Stomach smooth muscle (tissue), 2 donors: ENCODE results near the gene SULT1C4.

Experiments used
- H3K27ac ChIP-seq: one replicate; pipeline ENCODE4 v1.7.0; 2013; ENCODE audit warnings: mild to moderate bottlenecking, low read length, inconsistent platforms
- H3K27me3 ChIP-seq, 2 donors: one replicate each; pipeline ENCODE4 v1.7.0; 2013; ENCODE audit warnings: low read length in 2 of 2; ENCODE audit not compliant: insufficient read depth in 2 of 2, control insufficient read depth in 1 of 2
- H3K36me3 ChIP-seq, 2 donors: one replicate each; pipeline ENCODE4 v1.7.0; 2013; ENCODE audit warnings: low read length in 2 of 2; ENCODE audit not compliant: control insufficient read depth in 2 of 2, insufficient read depth in 2 of 2
- H3K4me1 ChIP-seq: one replicate; pipeline ENCODE4 v1.7.0; 2013; ENCODE audit warnings: low read length; ENCODE audit not compliant: control insufficient read depth, insufficient read depth
- H3K4me3 ChIP-seq, 2 donors: one replicate each; pipeline ENCODE4 v1.7.0; 2013; ENCODE audit warnings: low read length in 2 of 2
- H3K9ac ChIP-seq, 2 donors: one replicate each; pipeline ENCODE4 v1.7.0; 2013; ENCODE audit warnings: low read length in 2 of 2, mild to moderate bottlenecking in 1 of 2
- H3K9me3 ChIP-seq, 2 donors: one replicate each; pipeline ENCODE4 v1.7.0; 2013; ENCODE audit warnings: low read length in 2 of 2; ENCODE audit not compliant: control insufficient read depth in 2 of 2
- donor health status: healthy.
- donor health status: Pancreatic carcinoma.

SULT1C4 gene

GRCh38 chr2:108370080-108370479 lies 7.7 kb upstream of the SULT1C4 start:
- no peak overlapping the region for H3K4me3 ChIP-seq
- H3K27me3 ChIP-seq, result no peaks in the 10 kb centered on the region
- H3K9ac ChIP-seq, result no peak overlapping the region
- H3K4me1 ChIP-seq, result no peaks in the 10 kb centered on the region
- H3K27ac ChIP-seq, result no peak overlapping the region
- H3K36me3 ChIP-seq, result no peaks in the 10 kb centered on the region
- no peaks in the 10 kb centered on the region for H3K9me3 ChIP-seq

- Histone ChIP-seq H3K9ac (no peak overlapping the region), H3K27ac (peak overlapping the region; percentile 49), H3K4me3 (peak overlapping the region in 1 of 2 donors; percentile 75), H3K9me3 (no peaks in the 10 kb centered on the region), H3K4me1 (peaks cover 11% of the 10 kb centered on the region), H3K36me3 (no peaks in the 10 kb centered on the region), H3K27me3 (no peaks in the 10 kb centered on the region)
Observed at GRCh38 chr2:108376774-108377173, 980 bp upstream of the SULT1C4 start.

DNA sequence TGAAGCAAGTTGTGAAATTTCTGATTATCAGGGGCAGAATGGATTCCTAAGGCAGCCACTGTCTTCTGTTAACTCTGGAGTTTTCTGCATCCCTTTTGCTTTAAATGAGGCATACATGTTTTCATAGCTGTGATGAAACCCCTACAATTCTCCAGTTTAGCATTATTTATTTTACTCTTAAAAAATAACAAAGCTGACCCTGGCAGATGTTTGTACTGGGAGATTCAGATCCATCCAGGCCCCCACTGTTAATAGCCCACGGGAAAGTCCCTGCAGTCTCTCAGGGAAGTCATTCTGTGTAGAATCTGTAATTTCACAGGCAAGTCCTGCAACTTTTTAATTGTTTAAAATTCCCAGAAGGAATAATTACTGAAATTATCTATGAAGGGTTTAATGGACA lies 353 bp upstream of the SULT1C4 start:
- Histone ChIP-seq H3K27ac (peak overlapping the region; percentile 49), H3K4me1 (peaks cover 11% of the 10 kb centered on the region), H3K27me3 (no peaks in the 10 kb centered on the region), H3K36me3 (no peaks in the 10 kb centered on the region), H3K9me3 (no peaks in the 10 kb centered on the region), H3K9ac (peak overlapping the region; percentile 30 to 48), H3K4me3 (peak overlapping the region; percentile 68 to 75)

DNA sequence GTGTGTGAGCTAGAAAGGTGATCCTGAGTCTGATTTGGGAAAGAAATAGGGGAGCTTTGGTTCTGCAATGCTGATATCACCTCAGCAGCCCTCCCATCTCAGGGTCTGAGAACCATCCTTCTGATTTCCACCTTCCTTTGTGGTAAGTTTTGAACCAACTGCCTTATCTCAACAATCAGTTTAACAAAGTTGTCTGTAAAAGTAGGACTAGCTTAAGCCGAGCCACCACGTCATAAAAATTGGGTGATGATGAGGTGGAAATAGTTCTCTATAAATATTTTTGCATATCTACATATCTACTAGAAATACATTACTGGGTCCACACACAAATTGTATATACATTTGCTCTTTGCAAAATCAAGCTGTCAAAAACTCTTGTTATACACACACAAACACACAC lies 1.1 kb downstream of the SULT1C4 start:
- Histone ChIP-seq H3K4me3 (peak overlapping the region; percentile 25 to 75), H3K36me3 (no peaks in the 10 kb centered on the region), H3K9me3 (no peaks in the 10 kb centered on the region), H3K27me3 (no peaks in the 10 kb centered on the region), H3K4me1 (peaks cover 11% of the 10 kb centered on the region), H3K9ac (peak overlapping the region in 1 of 2 donors; percentile 30), H3K27ac (no peak overlapping the region)

GRCh38 chr2:108382196-108382595 lies 4.4 kb downstream of the SULT1C4 start:
- H3K4me3 ChIP-seq, result no peak overlapping the region
- H3K4me1 ChIP-seq, result peaks cover 7% of the 10 kb centered on the region
- no peaks in the 10 kb centered on the region for H3K9me3 ChIP-seq
- H3K36me3 ChIP-seq, result peaks cover 0 to 3% of the 10 kb centered on the region in 2 donors
- no peaks in the 10 kb centered on the region for H3K27me3 ChIP-seq
- no peak overlapping the region for H3K27ac ChIP-seq
- no peak overlapping the region for H3K9ac ChIP-seq

DNA sequence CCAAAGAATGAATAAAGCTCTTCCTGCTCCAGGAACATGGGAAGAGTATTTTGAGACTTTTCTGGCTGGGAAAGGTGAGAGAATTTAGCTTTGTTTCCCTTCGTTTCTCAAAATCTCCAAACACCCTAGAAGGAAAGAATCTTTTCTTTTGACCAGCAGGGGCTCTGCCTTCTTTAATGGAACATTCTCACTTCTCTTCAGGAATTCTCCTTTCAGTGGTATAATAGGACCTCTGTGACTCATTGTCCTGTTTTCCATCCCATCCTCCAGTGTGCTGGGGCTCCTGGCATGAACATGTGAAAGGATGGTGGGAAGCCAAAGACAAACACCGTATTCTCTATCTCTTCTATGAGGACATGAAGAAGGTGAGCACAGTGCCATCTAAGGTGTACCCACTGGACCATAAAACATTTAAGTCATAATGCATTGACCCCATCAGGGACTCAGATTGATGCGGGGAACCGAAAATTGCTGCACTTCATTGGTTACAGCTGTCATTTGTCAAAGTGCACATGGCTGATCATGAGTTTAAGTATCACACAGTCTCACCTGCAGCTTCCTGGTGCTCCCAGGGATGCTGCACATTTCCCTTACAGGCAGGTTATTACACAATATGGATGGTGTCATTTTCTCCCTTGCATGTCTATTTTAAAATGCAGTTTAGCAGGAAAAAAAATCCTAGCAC lies 5.5 kb downstream of the SULT1C4 start:
- no peaks in the 10 kb centered on the region for H3K27me3 ChIP-seq
- H3K4me3 ChIP-seq, result no peak overlapping the region
- peaks cover 0 to 3% of the 10 kb centered on the region in 2 donors for H3K36me3 ChIP-seq
- no peak overlapping the region for H3K27ac ChIP-seq
- no peaks in the 10 kb centered on the region for H3K4me1 ChIP-seq
- H3K9ac ChIP-seq, result no peak overlapping the region
- H3K9me3 ChIP-seq, result no peaks in the 10 kb centered on the region

GRCh38 chr2:108384662-108385393 lies 7.1 kb downstream of the SULT1C4 start:
- H3K9ac ChIP-seq, result no peak overlapping the region

DNA sequence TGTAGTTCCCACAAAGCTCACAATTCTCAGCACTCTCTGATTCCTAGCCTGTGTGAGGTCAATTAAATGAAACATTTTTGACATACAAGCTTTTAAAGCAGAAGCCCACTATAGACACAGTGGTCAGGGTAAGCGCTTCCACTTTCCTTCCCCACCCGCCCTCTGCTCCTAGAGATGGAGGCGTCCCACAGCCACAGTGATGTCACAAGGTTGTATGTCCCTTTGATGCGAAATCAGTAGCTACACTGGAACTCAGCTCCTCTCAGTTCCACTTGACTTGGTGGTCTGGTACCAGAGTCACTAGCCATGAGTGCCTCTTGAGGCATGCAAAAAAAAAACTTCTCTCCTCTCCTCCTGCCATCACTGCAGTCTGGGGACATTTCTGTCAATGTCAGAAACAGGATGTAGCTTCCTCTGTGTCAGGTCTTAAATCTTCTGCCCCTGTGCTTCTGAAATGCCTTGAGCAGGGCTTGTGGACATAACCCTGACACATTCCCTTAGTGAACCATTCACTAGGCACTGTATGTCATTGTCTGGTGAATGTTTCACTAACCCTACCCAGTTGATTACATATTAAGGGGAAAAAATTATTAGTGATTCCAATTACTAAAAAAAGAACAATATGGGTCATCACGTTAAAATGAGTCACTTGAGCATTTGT lies 7.8 kb downstream of the SULT1C4 start:
- no peak overlapping the region for H3K4me3 ChIP-seq
- no peak overlapping the region for H3K27ac ChIP-seq
- H3K4me1 ChIP-seq, result no peaks in the 10 kb centered on the region
- no peak overlapping the region for H3K9ac ChIP-seq
- no peaks in the 10 kb centered on the region for H3K9me3 ChIP-seq
- peaks cover 0 to 3% of the 10 kb centered on the region in 2 donors for H3K36me3 ChIP-seq
- H3K27me3 ChIP-seq, result no peaks in the 10 kb centered on the region

More at GRCh38 chr2:108384662-108385393, 7.1 kb downstream of the SULT1C4 start:
- H3K4me1 ChIP-seq, result no peaks in the 10 kb centered on the region
- no peak overlapping the region for H3K4me3 ChIP-seq
- H3K27me3 ChIP-seq, result no peaks in the 10 kb centered on the region
- H3K9me3 ChIP-seq, result no peaks in the 10 kb centered on the region
- H3K36me3 ChIP-seq, result peaks cover 0 to 3% of the 10 kb centered on the region in 2 donors
- H3K27ac ChIP-seq, result no peak overlapping the region

DNA sequence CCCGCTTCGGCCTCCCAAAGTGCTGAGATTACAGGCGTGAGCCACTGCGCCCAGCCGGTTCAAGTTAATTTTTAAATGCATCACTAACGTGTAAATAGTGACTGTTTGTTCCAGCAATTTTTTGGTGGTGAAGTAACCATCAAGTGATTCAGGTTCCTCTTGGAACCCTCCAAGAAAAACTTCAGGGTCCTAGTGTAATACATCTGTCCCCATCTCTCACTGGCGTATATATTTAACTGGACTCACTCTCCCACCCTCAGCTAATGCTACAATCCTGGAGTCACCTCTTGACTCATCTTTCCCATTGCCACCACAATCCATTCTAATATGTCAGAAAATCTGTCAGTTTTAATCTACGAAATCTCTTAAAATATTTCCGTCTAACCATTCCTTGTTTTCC lies 10.3 kb downstream of the SULT1C4 start:
- Histone ChIP-seq H3K27ac (no peak overlapping the region), H3K27me3 (no peaks in the 10 kb centered on the region), H3K36me3 (peaks cover 0 to 3% of the 10 kb centered on the region in 2 donors), H3K4me3 (no peak overlapping the region), H3K9me3 (peaks cover 0 to 9% of the 10 kb centered on the region in 2 donors), H3K9ac (no peak overlapping the region), H3K4me1 (no peaks in the 10 kb centered on the region)

- Histone ChIP-seq H3K9me3 (peaks cover 0 to 9% of the 10 kb centered on the region in 2 donors), H3K4me1 (no peaks in the 10 kb centered on the region), H3K4me3 (no peak overlapping the region), H3K9ac (no peak overlapping the region), H3K27me3 (no peaks in the 10 kb centered on the region), H3K27ac (no peak overlapping the region), H3K36me3 (peaks cover 0 to 3% of the 10 kb centered on the region in 2 donors)
Observed at GRCh38 chr2:108390340-108390739, 12.6 kb downstream of the SULT1C4 start.
